HG03175 (cell line): ENCODE measurements around the gene RNASE12.

ENCODE experiments used
- ATAC-seq: cut with Tn5 transposase; IDR thresholded peaks from one replicate; pipeline ENCODE4 v1.9.1; 2021; ENCODE audit warnings: mild to moderate bottlenecking, moderate library complexity; ENCODE audit not compliant: unreplicated experiment

RNASE12 gene

GRCh38 chr14:20546877-20547276, 44.3 kb downstream of the RNASE12 start:
- ATAC-seq, result no peak
